Middle frontal gyrus (tissue), 1 donor: ENCODE data around the gene CPA5.

Experiments
- DNase-seq: peaks from one replicate; pipeline ENCODE4 v3.0.0-alpha.2; 2015; ENCODE audit warnings: low spot score; ENCODE audit errors: extremely low spot score

The CPA5 gene

DNA sequence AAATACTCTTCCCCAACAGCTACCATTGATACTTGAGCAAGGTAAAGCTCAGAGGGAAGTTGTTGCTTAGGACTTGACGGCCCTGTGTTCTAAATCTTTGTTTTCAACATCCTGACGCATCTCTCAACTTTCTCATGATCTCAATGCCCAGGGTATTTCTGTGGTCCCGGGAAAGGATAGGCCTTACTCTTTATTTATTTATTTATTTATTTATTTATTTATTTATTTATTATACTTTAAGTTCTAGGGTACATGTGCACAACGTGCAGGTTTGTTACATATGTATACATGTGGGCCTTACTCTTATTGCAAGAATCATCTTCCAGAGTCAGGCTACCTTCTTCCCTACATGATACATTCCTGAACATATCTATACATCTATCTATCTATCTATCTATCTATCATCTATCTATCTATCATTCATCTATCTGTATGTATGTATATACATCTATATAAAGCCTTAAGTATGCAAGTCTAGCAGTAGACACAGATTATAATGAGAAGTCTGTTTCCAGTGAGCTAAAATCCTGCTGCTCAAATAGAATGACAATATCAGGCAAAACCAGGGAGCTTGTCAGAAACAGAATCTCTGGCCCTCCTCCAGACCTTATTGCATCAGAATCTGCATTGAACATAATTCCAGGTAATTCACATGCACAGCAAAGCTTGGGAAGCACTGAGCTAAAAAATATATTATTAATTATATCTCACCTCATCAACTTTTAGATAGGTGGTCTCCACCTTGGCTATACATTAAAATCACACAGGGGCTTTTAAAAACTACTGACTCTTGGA is 12.2 kb upstream of the CPA5 start:
- DNase-seq: no peak

GRCh38 chr7:130333832-130334231 is 10.8 kb upstream of the CPA5 start:
- DNase-seq: no peak

- DNase-seq: no peak
Observed at GRCh38 chr7:130334274-130334673, 10.3 kb upstream of the CPA5 start.

DNA sequence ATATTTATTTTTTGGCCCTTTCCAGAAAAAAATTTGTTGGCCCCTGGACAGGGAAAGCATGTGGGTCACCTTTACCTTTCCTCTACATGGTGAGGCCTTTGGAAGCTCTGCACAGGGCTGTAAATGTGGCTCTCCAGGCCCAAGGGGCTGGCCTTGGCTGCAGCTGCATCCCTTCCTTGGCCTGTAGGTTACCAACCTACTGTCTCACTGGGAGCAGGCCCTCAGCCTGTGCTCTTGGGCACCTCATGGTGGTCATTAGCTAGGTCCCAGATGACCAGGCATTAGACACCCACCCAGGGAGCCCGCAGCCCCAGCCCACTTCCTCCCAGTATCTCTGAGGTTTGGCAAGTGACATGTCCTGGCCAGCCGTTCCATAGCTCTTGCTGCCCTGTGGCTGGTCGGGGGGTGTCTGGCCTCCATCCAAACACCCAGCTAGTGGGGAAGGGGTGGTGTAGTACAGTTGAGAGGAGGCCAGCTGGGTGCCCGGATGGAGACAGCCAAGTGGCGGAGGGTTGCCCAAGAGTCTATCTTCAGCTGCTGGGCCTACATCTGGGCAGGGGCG is 7.1 kb upstream of the CPA5 start:
- DNase-seq: no peak

DNA sequence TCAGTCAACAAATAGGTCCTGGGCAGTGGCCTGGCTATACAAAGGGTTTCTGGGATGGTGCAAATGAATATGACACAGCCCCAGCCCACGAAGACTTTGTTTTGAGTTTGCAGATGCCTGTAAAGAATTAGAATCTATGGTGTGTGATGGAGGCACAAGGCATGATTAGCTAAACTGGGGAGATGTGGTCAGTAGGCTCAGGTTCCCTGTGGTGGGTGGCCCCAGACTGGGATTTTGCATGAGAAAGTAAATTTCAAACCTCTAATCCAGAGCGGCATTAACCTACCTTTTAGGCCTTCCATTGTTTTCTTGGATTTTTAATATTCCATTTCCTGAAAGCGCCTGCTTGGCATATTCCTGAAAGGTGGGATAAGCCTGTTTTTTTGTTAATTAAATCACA is 6.4 kb upstream of the CPA5 start:
- no peak for DNase-seq

GRCh38 chr7:130341882-130342281 is 2.7 kb upstream of the CPA5 start:
- DNase-seq: no peak

DNA sequence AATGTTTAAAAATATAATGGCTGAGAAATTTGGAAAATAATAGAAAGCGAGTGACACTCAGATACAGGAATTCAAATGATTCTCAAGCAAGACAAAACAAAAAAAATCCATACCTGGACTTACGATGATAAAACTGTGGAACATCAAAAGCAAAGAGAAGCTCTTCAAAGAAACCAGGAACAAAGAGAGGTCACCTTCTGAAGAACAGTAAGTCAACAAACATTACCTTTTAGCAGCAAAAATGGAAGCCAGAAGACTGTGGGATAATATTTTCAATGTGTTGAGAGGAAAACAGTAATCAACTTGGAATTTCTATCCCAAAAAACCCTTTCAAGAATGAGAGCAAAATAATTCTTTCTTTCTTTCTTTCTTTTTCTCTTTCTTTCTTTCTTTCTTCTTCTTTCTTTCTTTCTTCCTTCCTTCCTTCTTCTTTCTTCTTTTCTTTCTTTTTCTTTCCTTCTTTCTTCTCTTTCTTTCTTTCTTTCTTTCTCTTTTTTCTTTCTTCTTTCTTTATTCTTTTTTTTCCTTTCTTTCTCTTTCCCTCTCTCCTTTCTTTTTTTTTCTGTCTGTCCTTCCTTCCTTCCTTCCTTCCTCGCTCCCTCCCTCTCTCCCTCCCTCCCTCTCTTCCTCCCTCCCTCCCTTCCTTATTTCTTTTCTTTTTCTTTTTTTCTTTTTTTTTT is 1.8 kb upstream of the CPA5 start:
- DNase-seq: no peak

- DNase-seq: no peak
Observed at GRCh38 chr7:130345136-130345535, 520 bp downstream of the CPA5 start.

GRCh38 chr7:130345725-130346124 is 1.1 kb downstream of the CPA5 start:
- DNase-seq: no peak

DNA sequence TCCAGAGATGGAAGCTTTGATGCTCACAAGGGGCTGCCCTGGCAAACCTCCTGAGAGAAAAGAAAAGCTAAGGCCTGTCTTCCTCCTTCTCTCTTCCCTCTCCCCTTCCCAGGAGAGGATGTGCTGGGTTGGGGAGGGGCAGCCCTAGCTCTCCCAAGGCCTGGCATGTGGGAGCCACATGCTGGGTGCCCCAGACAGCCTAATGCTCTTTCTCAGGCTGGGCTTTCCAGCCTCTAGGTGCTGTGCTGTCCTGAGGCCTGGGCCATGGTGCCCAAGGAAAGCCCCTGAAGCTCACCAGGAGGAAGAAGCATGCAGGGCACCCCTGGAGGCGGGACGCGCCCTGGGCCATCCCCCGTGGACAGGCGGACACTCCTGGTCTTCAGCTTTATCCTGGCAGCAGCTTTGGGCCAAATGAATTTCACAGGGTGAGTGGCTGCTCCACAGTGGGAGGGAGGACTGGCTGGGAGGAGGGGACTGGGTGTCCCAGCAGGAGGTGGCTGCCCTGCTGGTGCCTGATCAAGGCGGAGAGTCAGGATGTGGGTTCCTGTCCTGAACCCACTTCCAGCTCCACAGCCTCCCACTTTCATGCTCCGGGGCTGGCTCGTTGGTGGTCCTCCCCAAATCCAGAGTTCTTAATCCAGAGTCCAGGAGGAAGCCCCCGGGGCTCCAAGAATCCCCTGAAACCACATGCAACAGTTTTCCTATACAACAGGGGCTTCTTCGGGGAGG is 1.7 kb downstream of the CPA5 start:
- DNase-seq: no peak

- DNase-seq: no peak
Observed at GRCh38 chr7:130346941-130347340, 2.3 kb downstream of the CPA5 start.

DNA sequence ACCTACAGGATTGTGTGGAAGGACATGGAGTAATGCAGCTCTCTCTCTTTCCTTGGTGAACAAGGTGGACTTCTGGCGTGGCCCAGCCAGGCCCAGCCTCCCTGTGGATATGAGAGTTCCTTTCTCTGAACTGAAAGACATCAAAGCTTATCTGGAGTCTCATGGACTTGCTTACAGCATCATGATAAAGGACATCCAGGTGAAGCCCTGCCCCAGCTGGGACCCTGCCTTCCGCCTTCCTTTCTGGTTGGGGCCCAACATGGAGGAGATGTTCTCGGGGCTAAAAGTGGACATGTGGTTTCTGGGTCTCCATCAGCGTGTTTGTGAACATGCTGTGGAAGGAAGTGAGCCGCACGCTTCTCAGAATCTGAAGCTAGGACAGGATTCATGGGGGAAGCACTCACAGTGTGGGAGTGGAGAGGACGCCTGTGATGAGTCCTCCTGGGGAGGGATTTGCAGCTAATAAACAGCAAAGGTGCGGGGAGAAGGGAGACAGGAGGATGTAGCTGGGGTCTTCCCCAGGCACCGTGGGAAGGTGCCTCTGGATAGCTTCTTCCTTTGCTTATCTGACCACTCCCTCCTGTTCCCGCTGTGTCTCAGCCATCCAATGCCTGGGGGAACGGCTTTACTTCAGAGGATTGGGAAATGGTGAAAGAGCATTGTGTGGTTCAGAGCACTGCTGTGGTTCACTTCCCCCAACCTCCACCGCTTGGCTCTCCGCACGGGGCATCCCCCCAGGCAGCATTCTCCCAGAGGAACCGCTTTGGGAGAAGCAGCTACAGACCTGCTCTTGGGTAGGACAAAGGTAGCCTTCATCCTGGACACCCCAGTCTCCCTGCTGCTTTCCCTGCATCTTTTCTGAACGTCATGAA is 5.5 kb downstream of the CPA5 start:
- DNase-seq: no peak

DNA sequence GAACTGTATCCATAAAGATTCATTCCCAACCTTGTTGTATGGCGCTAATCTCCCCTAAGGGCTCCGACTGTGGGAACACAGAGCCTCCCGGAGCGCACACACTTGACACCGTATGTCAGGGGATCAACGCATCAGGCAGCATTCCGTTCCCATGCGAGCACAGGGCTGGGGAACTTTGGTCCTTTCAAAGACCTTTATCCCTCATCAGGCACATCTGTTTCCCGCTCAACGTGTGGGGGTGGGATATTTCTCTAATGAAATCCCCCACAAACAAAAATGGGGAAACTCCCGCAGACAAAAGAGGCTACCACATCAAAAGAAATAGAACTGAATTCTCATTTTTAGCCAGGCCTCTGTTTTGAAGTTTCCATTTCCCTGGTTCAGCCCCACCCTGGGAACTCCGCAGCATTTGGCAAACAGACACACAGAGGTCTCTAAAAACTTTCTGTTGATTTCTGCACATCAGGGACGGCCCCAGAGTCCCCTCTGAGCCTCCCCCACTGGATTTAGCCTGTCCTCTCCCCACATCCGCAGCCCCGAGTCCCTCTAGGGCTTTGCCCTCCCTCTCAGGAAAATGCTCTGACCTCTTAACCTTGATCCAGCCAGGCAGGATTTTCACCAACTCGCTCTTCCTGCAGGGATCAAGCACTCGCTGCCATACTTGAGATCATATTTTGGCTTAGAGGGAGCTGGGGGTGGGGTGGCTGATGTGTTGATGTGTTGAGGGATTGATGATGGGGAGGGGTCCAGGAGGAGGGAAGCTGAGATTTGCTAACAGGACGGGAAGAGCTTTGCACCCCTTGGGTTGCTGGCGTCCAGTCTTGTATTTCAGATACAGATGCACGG is 6.6 kb downstream of the CPA5 start:
- no peak for DNase-seq

GRCh38 chr7:130351791-130352090 is 7.1 kb downstream of the CPA5 start:
- no peak for DNase-seq

DNA sequence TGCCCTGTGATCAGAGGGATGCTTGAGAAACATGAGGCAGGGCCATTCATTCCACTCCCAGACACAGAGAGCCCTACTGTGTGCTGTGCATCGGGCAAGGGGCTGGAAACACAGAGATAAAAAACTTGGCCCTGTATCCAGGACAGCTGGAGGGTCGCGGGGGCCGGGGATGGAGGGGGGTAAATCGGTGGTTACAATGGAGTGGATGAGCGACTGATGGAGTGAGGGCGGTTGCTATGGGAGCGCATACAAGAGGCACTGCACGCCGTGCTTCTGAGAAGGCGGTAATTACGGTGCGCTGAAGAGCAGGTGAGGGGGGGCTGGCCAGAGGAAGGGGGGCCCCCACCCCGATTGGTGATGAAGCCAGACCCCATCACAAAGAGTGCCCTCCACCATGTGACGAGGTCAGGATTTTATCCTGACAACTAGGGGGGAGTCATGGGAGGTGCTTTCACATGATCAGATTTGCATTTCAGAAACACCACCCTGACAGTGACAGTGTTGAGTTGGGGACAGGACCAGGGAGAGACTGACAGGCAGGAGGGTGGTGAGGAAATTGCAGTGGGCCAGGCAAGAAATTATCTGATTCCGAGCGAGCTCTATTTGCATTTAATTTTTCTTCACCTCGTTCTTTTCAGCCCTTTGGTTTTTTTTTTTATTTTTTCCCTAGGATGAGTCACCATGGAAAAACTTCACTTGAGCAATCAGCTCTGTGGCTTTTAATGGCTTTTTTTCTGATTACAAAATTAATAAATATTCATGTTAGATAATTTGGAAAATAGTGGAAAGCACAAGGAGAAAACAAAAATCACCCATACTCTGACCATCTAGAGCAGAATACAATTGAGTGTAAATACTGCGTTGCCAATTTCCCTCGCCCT is 7.8 kb downstream of the CPA5 start:
- DNase-seq: no peak

DNA sequence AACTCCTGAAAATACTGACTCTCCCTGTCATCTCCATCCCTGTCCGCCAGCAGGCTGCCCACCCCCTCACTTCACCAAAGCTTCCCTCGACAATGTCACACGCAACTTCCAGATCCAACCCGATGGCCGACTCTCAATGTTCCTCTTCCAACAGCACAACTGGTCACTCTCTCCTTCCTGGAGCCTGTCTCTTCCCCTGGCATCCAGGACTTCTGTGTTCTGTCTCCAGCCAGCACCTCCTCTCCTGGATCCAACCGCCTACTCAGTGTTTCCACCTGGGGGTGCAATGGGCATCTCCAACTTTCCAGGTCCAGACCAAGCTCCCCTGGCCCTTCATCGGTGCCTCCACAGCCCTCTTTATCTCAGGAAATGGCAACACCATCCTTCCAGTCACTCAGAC is 8.6 kb downstream of the CPA5 start:
- DNase-seq: no peak

DNA sequence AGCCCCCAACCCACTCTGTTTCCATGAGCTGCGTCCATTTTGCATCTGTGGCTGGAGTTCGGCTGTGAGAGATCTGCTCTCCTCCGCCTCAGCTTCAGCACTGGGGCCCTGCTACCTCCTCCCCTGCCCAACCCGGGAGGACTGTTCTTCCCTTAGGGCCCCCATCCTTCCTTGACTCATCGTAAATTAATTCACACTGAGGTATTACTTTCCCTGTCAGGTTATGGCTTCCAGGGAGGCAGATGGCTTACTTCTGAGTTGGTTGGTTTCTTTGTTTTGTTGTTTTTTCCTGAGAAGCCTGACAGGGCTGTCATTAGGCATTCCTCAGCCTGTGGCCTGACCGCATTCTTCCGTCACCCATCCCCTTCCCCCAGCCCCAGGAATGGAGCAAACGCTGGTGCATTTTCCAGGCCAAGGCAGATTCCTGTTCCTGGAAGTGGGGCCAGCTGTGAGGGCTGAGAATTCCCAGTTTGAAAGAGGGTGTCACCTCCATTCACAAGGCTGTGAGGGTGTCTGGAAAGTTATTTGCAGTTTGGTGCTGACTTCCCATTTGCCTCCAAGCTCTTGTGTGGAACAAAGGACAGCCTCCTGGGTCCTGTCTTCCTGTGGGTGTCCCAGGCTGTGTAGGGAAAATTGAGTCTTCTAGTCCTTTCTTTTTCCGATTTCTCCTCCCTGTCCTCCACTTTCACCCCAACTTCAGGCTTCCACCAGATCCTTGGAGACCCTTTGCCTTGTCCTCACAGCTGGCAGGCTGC is 11.7 kb downstream of the CPA5 start:
- DNase-seq: no peak

DNA sequence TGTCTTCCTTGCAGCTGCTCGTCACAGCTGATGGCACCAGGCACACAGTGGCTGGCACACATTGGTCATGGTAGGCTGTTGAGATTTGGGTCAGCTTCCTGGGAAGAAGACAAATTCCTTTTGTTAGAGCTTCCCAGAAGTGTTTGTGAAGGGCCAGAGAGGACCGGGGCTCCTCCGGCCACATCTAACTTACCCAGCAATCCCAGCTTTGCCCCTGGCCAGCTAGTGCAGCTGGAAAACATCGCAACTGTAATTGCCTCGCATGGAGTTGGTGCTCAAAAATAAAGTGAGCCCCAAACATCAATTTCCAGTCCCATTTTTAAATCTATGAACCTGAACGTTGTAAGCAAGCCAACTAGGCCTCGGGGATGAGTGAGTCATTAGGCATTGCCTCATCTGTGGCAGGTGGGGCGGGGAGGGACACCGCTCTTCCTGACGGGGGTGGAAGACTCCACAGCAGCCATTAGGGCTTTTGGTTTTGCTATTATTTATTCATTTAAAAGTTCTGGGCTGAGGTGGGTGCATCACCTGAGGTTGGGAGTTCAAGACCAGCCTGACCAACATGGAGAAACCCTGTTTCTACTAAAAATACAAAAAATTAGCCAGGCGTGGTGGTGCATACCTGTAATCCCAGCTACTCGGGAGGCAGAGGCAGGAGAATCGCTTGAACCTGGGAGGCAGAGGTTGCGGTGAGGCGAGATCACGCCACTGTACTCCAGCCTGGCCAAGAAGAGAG is 12.4 kb downstream of the CPA5 start:
- no peak for DNase-seq
